Astrocyte of the cerebellum (primary cell): ENCODE data around the gene GRPEL1.
"Not testable (repeated sequence)": the region's sequence is repeated elsewhere in the genome, so short reads cannot be mapped to it uniquely, and the experiment has no call there.

Experiments
- DNase-seq: peaks from one replicate; pipeline ENCODE4 v3.0.0-alpha.2; 2011; ENCODE audit warnings: low read depth
- H3K4me3 ChIP-seq: 2 replicates; pipeline ENCODE4 v1.5.1; 2011; ENCODE audit warnings: mild to moderate bottlenecking, low read depth, low read length, moderate library complexity
- CTCF ChIP-seq: IDR thresholded peaks from 2 replicates; pipeline ENCODE4 v1.5.1; 2012; ENCODE audit warnings: low read length, low read depth, moderate library complexity, mild to moderate bottlenecking; ENCODE audit errors: missing control alignments
- in situ Hi-C: cut with HindIII; loops from 2 replicates; pipeline ENCODE4 v1.10.0; 2017; ENCODE audit warnings: low sequenced_read_pairs

The GRPEL1 gene

GRCh38 chr4:7094916-7095315 is 27.1 kb upstream of the GRPEL1 start:
- in situ Hi-C loops, result no loop called here
- TF ChIP-seq CTCF, result no peak

GRCh38 chr4:7092026-7092425 is 24.2 kb upstream of the GRPEL1 start:
- no peak overlapping the region for H3K4me3 ChIP-seq
- in situ Hi-C loops, result no loop called here
- TF ChIP-seq CTCF, result no peak
- DNase-seq, result no peak

More at GRCh38 chr4:7094916-7095315, 27.1 kb upstream of the GRPEL1 start:
- H3K4me3 ChIP-seq, result no peak overlapping the region
- DNase-seq, result no peak

GRCh38 chr4:7089213-7089986 is 21.5 kb upstream of the GRPEL1 start:
- TF ChIP-seq CTCF, result no peak
- in situ Hi-C loops, result no loop called here
- no peak overlapping the region for H3K4me3 ChIP-seq
- DNase-seq, result no peak

GRCh38 chr4:7087036-7087435 is 19.2 kb upstream of the GRPEL1 start:
- in situ Hi-C loops, result no loop called here
- no peak for TF ChIP-seq CTCF
- no peak overlapping the region for H3K4me3 ChIP-seq
- DNase-seq, result no peak

GRCh38 chr4:7086384-7086783 is 18.5 kb upstream of the GRPEL1 start:
- in situ Hi-C loops, result no loop called here
- no peak for TF ChIP-seq CTCF
- no peak overlapping the region for H3K4me3 ChIP-seq
- no peak for DNase-seq

GRCh38 chr4:7084564-7084961 is 16.7 kb upstream of the GRPEL1 start:
- DNase-seq, H3K4me3 ChIP-seq, in situ Hi-C loops: not testable (repeated sequence)
